ENCODE data around the gene ADPRHL1.
"Not testable (repeated sequence)": the region's sequence is repeated elsewhere in the genome, so short reads cannot be mapped to it uniquely, and the experiment has no call there.

The ADPRHL1 gene

DNA sequence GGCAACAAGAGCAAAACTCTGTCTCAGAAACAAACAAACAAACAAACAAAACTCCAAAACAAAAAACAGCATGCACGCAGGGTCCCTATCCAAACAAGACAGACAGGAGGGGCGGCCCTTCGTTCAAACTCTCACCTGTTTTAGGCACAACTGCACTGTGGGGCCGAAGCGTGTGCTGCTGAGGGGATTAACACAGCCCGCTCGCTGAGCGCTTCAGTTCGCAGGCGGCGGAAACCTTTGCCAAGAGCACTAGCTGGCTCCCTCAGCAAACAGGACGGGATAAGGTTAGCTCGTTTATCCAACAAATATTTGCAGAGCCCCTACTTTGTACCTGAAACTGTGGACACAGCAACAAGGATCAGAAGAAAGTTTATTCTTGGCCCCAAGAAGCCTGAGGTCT is 1.6 kb upstream of the ADPRHL1 start:
- TF ChIP-seq, protein P1, sequence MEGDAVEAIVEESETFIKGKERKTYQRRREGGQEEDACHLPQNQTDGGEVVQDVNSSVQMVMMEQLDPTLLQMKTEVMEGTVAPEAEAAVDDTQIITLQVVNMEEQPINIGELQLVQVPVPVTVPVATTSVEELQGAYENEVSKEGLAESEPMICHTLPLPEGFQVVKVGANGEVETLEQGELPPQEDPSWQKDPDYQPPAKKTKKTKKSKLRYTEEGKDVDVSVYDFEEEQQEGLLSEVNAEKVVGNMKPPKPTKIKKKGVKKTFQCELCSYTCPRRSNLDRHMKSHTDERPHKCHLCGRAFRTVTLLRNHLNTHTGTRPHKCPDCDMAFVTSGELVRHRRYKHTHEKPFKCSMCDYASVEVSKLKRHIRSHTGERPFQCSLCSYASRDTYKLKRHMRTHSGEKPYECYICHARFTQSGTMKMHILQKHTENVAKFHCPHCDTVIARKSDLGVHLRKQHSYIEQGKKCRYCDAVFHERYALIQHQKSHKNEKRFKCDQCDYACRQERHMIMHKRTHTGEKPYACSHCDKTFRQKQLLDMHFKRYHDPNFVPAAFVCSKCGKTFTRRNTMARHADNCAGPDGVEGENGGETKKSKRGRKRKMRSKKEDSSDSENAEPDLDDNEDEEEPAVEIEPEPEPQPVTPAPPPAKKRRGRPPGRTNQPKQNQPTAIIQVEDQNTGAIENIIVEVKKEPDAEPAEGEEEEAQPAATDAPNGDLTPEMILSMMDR (IDR thresholded peaks at IDR 0.05): no peak

DNA sequence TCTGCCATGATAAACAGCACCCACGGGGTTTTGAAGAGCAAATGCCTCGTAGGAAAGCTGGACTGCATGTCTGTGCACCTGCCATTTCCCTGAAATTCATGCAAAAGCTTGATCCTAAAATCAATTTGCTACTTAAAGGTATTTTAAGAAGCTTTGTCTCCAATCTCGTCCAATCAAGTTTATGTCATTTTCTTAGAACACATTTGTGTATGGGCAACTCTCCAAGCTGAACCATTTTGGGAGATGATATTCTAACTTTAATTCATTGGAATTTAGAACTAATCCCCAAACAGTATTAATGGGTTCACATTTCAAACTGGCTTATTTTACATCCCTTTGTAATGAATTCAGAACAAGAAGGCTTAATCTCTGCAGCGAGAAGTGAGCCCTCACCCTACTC is 822 bp downstream of the ADPRHL1 start:
- no peak overlapping the region for H3K4me3 ChIP-seq (ENCODE audit: low read depth in 1 of 2, low read length in 1 of 2)
- H3K36me3 ChIP-seq: peaks cover 56% of the 10 kb centered on the region
- no peak overlapping the region for H3K27ac ChIP-seq
- no peaks in the 10 kb centered on the region for H3K4me1 ChIP-seq (ENCODE audit: control insufficient read depth in 1 of 2, insufficient read depth in 1 of 2, low read depth in 1 of 2, low read length in 1 of 2)
- no peaks in the 10 kb centered on the region for H3K9me3 ChIP-seq
- no peaks in the 10 kb centered on the region for H3K27me3 ChIP-seq
- TF ChIP-seq, protein P1 (IDR thresholded peaks at IDR 0.05): no peak

More for the DNA sequence above, 1.6 kb upstream of the ADPRHL1 start:
- Histone ChIP-seq H3K27ac (no peak overlapping the region), H3K4me1 (ENCODE audit: control insufficient read depth in 1 of 2, insufficient read depth in 1 of 2, low read depth in 1 of 2, low read length in 1 of 2) (no peaks in the 10 kb centered on the region), H3K27me3 (no peaks in the 10 kb centered on the region), H3K9me3 (no peaks in the 10 kb centered on the region), H3K4me3 (ENCODE audit: low read depth in 1 of 2, low read length in 1 of 2) (no peak overlapping the region), H3K36me3 (peaks cover 80% of the 10 kb centered on the region)

DNA sequence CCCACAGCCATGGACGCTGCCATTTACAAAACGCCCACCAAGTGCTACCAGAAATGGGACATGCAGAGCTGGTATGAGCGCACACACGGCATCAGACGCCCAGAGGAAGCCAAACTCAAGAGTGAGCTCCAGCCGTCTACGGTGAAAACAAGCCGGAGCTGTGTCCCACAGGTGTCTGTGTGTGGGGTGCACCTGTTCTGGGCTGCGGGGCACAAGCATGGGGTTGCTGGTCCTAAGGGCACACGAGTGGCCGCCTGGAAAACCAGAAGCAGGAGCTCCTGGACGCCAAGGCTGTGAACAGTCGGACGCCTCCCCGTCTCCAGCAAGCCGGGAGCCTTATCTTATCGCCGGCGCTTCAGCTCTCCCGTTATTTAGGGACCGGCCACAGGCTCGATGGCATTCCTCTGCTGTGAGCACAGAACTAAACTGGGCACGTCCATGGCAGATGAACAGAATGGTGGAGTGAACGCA is 1.3 kb downstream of the ADPRHL1 start:
- no peaks in the 10 kb centered on the region for H3K9me3 ChIP-seq
- no peaks in the 10 kb centered on the region for H3K4me1 ChIP-seq (ENCODE audit: control insufficient read depth in 1 of 2, insufficient read depth in 1 of 2, low read depth in 1 of 2, low read length in 1 of 2)
- no peak overlapping the region for H3K4me3 ChIP-seq (ENCODE audit: low read depth in 1 of 2, low read length in 1 of 2)
- TF ChIP-seq, protein P1 (IDR thresholded peaks at IDR 0.05): no peak
- H3K36me3 ChIP-seq: peaks cover 51% of the 10 kb centered on the region
- no peaks in the 10 kb centered on the region for H3K27me3 ChIP-seq
- H3K27ac ChIP-seq: no peak overlapping the region

DNA sequence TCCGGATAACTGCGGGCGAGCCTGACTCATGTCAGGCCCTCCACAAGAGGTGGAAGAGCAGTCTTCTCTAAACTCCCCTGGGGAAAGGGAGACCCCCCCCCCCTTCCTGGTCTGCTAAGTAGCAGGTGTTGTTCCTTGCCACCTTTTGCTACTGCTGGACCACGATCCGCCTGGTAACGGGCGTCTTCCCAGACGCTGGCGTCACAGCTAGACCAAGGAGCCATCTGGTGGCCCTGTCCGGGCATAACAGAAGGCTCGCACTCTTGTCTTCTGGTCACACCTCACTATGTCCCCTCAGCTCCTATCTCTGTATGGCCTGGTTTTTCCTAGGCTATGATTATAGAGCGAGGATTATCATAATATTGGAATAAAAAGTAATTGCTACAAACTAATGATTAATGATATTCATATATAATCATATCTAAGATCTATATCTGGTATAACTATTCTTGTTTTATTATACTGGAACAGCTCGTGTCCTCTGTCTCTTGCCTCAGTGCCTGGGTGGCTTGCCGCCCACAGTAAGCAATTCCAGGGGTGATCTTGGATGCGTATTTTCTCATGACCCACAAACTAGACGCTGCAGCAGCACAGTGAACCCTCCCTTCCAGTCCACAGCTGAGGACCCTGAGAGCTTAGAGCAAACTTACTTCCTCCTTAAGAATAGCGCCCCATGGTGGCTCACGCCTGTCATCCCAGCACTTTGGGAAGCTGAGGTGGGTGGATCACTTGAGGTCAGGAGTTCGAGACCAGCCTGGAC is 2.2 kb downstream of the ADPRHL1 start:
- H3K4me3 ChIP-seq (ENCODE audit: low read depth in 1 of 2, low read length in 1 of 2); H3K4me1 ChIP-seq (ENCODE audit: control insufficient read depth in 1 of 2, insufficient read depth in 1 of 2, low read depth in 1 of 2, low read length in 1 of 2); H3K27me3 ChIP-seq; H3K27ac ChIP-seq; H3K9me3 ChIP-seq: not testable (repeated sequence)
- peaks cover 41% of the 10 kb centered on the region for H3K36me3 ChIP-seq

DNA sequence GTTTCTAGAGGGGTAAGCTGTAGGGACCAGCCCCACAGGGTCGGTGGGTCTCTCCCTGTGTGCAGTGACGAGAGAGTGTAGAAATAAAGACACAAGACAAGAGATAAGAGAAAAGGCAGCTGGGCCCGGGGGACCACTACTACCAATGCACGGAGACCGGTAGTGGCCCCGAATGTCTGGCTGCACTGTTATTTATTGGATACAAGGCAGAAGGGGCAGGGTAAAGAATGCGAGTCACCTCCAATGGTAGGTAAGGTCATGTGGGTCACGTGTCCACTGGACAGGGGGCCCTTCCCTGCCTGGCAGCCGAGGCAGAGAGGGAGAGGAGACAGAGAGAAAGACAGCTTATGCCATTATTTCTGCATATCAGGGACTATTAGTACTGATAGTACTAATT is 2.9 kb downstream of the ADPRHL1 start:
- not testable (repeated sequence) for H3K4me3 ChIP-seq (ENCODE audit: low read depth in 1 of 2, low read length in 1 of 2); H3K9me3 ChIP-seq; H3K27ac ChIP-seq; H3K4me1 ChIP-seq (ENCODE audit: control insufficient read depth in 1 of 2, insufficient read depth in 1 of 2, low read depth in 1 of 2, low read length in 1 of 2); H3K27me3 ChIP-seq
- H3K36me3 ChIP-seq: peaks cover 34% of the 10 kb centered on the region

DNA sequence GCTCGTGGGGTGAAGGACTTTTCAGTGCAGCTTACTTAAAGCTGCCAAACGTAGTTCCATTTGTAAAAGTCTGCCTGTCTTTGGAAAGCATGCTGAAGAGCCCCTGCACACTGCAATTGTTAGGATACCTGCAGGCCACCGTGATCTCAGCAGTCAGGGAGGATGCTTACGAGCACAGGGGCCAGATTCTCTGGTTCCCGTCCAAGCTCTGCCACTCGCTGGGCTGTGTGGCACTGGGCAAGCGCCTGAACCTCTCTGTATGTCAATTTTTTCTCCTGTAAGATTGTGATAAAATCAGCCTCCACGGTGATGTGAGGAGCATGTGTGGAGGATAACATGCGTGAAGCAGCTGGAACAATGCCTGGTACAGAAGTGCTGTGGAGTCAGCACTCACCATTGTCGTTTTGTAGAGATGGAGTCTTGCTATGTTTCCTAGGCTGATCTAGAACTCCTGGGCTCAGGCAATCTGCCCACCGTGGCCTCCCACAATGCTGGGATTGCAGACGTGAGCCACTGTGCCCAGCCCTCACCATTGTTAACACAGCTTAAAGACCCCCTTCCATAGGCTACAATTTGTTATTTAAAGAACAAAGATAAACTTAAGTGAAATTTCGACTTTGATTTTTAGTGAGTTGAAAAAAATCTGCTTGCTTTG is 3.5 kb downstream of the ADPRHL1 start:
- no peak overlapping the region for H3K4me3 ChIP-seq (ENCODE audit: low read depth in 1 of 2, low read length in 1 of 2)
- no peaks in the 10 kb centered on the region for H3K27me3 ChIP-seq
- H3K36me3 ChIP-seq: peaks cover 29% of the 10 kb centered on the region
- no peak overlapping the region for H3K27ac ChIP-seq
- no peaks in the 10 kb centered on the region for H3K4me1 ChIP-seq (ENCODE audit: control insufficient read depth in 1 of 2, insufficient read depth in 1 of 2, low read depth in 1 of 2, low read length in 1 of 2)
- no peaks in the 10 kb centered on the region for H3K9me3 ChIP-seq
- TF ChIP-seq, protein P1 (IDR thresholded peaks at IDR 0.05): no peak

All from neutrophil (primary cell).